HepG2 (cell line): ENCODE data around the gene KDM3B. TPM values are rescaled to one million over a fixed set of nuclear protein-coding genes. Genes with fewer than 3 reads are reported as not detected.

ENCODE experiments used
- ADNP ChIP-seq: sonication (generic); formaldehyde crosslinking; IDR thresholded peaks from 2 replicates; pipeline ENCODE4 v1.4.0; 2020; ENCODE audit warnings: missing genetic modification reagents
- AGO2 ChIP-seq: fragments of 200-400 bp; formaldehyde crosslinking; optimal IDR thresholded peaks from 2 replicates; pipeline ENCODE3; 2017; ENCODE audit warnings: mild to moderate bottlenecking, low read depth, low read length, moderate library complexity
- ARID5B ChIP-seq: IDR thresholded peaks from 2 replicates; pipeline ENCODE4 v1.4.0; 2020; ENCODE audit warnings: mild to moderate bottlenecking, missing genetic modification reagents
- GLI4 ChIP-seq: sonication (generic); formaldehyde crosslinking; IDR thresholded peaks from 2 replicates; pipeline ENCODE4 v1.5.1; 2020; ENCODE audit warnings: missing genetic modification reagents, mild to moderate bottlenecking, moderate library complexity, borderline replicate concordance
- HBP1 ChIP-seq: IDR thresholded peaks from 2 replicates; pipeline ENCODE4 v1.6.1; 2016; ENCODE audit warnings: low read depth, control low read depth
- MXD4 ChIP-seq: IDR thresholded peaks from 2 replicates; pipeline ENCODE4 v1.6.1; 2016; ENCODE audit warnings: mild to moderate bottlenecking, missing biosample characterization, missing genetic modification reagents
- RFX3 ChIP-seq: IDR thresholded peaks from 2 replicates; pipeline ENCODE4 v1.6.1; 2016; ENCODE audit warnings: missing biosample characterization, missing genetic modification reagents
- RXRA ChIP-seq: sonication (generic); formaldehyde crosslinking; IDR thresholded peaks from 2 replicates; pipeline ENCODE4 v1.5.1; 2020; ENCODE audit warnings: missing genetic modification reagents
- TRIM24 ChIP-seq: sonication (generic); formaldehyde crosslinking; IDR thresholded peaks from 2 replicates; pipeline ENCODE4 v1.8.0; 2022; ENCODE audit warnings: mild to moderate bottlenecking, missing genetic modification reagents
- ZBTB4 ChIP-seq: sonication (generic); formaldehyde crosslinking; IDR thresholded peaks from 2 replicates; pipeline ENCODE4 v1.4.0; 2020; ENCODE audit warnings: missing genetic modification reagents, mild to moderate bottlenecking, borderline replicate concordance
- ZC3H13 ChIP-seq: sonication (generic); formaldehyde crosslinking; IDR thresholded peaks from 2 replicates; pipeline ENCODE4 v1.8.1; 2023; ENCODE audit warnings: mild to moderate bottlenecking, missing genetic modification reagents, moderate library complexity
- ZNF34 ChIP-seq: sonication (generic); formaldehyde crosslinking; IDR thresholded peaks from 2 replicates; pipeline ENCODE4 v1.4.0; 2020; ENCODE audit warnings: mild to moderate bottlenecking, missing genetic modification reagents, borderline replicate concordance
- ZNF616 ChIP-seq: sonication (generic); formaldehyde crosslinking; IDR thresholded peaks from 2 replicates; pipeline ENCODE4 v1.5.0; 2020; ENCODE audit warnings: low read depth, mild to moderate bottlenecking, missing genetic modification reagents
- ZNF652 ChIP-seq: IDR thresholded peaks from 2 replicates; pipeline ENCODE4 v1.6.1; 2016; ENCODE audit warnings: low read depth, borderline replicate concordance
- ZNF687 ChIP-seq: sonication (generic); formaldehyde crosslinking; IDR thresholded peaks from 2 replicates; pipeline ENCODE4 v1.5.1; 2020; ENCODE audit warnings: mild to moderate bottlenecking, missing genetic modification reagents, moderate library complexity
- ZNF879 ChIP-seq: sonication (generic); formaldehyde crosslinking; IDR thresholded peaks from 2 replicates; pipeline ENCODE4 v1.8.1; 2023; ENCODE audit warnings: missing genetic modification reagents
- polyA plus RNA-seq, 8 experiments: library from polyadenylated mRNA; depleted of rRNA in 3 of 8; stranded (reverse) in 7 of 8; unstranded in 1 of 8; fragments of >200 nt; fragmentation: Illumina TruSeq in 4 of 8; extraction: Trizol in 4 of 8; gene quantifications; 2 replicates each; pipeline versions ENCODE4 v1.2.1 to v1.2.3, GENCODE V29; 2011 to 2016; ENCODE audit warnings: low read depth in 4 of 8, missing spikeins in 1 of 8, mixed read lengths in 1 of 8; ENCODE audit not compliant: insufficient read depth in 1 of 8
- total RNA-seq, 5 experiments: library from RNA; depleted of rRNA; stranded (reverse); fragments of >200 nt; fragmentation: Illumina TruSeq; extraction: Trizol; gene quantifications; 2 replicates each; pipeline ENCODE4 v1.2.3, GENCODE V29; 2016; ENCODE audit warnings: low read depth in 1 of 5

KDM3B gene
- total and polyA plus RNA-seq, 2 of the 13 experiments (the other 11 are each of a cell fraction or from before 2014, with no cell fraction given) = 19.7 to 34.3 TPM

- TF ChIP-seq AGO2 (no peak), ZNF616 (CRISPR knock-in tag) (no peak), ZC3H13 (CRISPR knock-in tag) (no peak), TRIM24 (CRISPR knock-in tag) (no peak), MXD4 (0 out of 2 replicates have a peak, but pooled peaks have one; percentile 9), GLI4 (CRISPR knock-in tag) (0 out of 2 replicates have a peak, but pooled peaks have one; percentile 46), RXRA (CRISPR knock-in tag) (no peak), RFX3 (CRISPR knock-in tag) (no peak), ZNF687 (CRISPR knock-in tag) (peak; percentile 57; the same call in 1 of the 2 replicates), HBP1 (CRISPR knock-in tag) (0 out of 2 replicates have a peak, but pooled peaks have one; percentile 2), ZBTB4 (CRISPR knock-in tag) (no peak), ZNF879 (CRISPR knock-in tag) (no peak), ZNF34 (CRISPR knock-in tag) (no peak), ZNF652 (CRISPR knock-in tag) (no peak), ARID5B (CRISPR knock-in tag) (no peak), ADNP (CRISPR knock-in tag) (no peak)
Measured at GRCh38 chr5:138440159-138441073, 87.9 kb downstream of the KDM3B start (continued).
